ENCODE results near the gene IL13RA2. TPM values are rescaled to one million over a fixed set of nuclear protein-coding genes. Genes with fewer than 3 reads are reported as not detected.

The IL13RA2 gene
- total and polyA plus RNA-seq, 2 donors from 2014 or later = 0.31 to 17.4 TPM

DNA sequence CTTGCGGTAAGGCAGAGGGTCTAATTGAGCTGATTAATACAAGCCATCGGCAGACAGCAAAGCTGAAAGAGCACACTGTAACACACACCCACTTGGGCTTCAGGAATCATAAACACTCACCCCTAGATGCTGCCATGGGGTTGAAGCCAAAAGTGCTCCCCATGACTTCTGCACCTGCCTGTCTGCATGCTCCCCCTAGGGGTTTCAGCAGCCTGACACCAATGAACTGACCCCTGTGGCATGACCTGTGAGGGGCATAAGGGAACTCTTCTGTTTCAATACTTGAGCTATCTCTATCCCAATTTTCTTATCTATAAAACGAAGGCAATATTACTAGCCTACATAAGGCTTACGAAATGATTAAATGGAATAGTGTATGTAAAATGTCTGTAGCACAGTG is 23.0 kb upstream of the IL13RA2 start:
- H3K4me3 ChIP-seq (ENCODE audit: low read length in 3 of 3) = no peak overlapping the region
- no peaks in the 10 kb centered on the region for H3K9me3 ChIP-seq (ENCODE audit: control insufficient read depth in 2 of 3, insufficient read depth in 1 of 3, low read length in 3 of 3)
- H3K9ac ChIP-seq (ENCODE audit: low read length in 3 of 3) = no peak overlapping the region
- H3K27ac ChIP-seq (ENCODE audit: low read depth in 2 of 2, low read length in 2 of 2) = no peak overlapping the region
- H3K4me1 ChIP-seq (ENCODE audit: control insufficient read depth in 2 of 3, insufficient read depth in 2 of 3, low read depth in 1 of 3, low read length in 3 of 3) = no peaks in the 10 kb centered on the region
- FAIRE-seq (no peak), DNase-seq (no peak)
- intact Hi-C loops (cut with DNase I) = no loop called here
- H3K36me3 ChIP-seq (ENCODE audit: control insufficient read depth in 2 of 3, insufficient read depth in 3 of 3, low read length in 3 of 3) = no peaks in the 10 kb centered on the region
- TF ChIP-seq, protein P1, sequence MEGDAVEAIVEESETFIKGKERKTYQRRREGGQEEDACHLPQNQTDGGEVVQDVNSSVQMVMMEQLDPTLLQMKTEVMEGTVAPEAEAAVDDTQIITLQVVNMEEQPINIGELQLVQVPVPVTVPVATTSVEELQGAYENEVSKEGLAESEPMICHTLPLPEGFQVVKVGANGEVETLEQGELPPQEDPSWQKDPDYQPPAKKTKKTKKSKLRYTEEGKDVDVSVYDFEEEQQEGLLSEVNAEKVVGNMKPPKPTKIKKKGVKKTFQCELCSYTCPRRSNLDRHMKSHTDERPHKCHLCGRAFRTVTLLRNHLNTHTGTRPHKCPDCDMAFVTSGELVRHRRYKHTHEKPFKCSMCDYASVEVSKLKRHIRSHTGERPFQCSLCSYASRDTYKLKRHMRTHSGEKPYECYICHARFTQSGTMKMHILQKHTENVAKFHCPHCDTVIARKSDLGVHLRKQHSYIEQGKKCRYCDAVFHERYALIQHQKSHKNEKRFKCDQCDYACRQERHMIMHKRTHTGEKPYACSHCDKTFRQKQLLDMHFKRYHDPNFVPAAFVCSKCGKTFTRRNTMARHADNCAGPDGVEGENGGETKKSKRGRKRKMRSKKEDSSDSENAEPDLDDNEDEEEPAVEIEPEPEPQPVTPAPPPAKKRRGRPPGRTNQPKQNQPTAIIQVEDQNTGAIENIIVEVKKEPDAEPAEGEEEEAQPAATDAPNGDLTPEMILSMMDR (IDR thresholded peaks at IDR 0.05; ENCODE audit: borderline replicate concordance, extremely low read depth, insufficient read depth) = no peak
- no peaks in the 10 kb centered on the region for H3K27me3 ChIP-seq (ENCODE audit: control insufficient read depth, insufficient read depth, low read length)

DNA sequence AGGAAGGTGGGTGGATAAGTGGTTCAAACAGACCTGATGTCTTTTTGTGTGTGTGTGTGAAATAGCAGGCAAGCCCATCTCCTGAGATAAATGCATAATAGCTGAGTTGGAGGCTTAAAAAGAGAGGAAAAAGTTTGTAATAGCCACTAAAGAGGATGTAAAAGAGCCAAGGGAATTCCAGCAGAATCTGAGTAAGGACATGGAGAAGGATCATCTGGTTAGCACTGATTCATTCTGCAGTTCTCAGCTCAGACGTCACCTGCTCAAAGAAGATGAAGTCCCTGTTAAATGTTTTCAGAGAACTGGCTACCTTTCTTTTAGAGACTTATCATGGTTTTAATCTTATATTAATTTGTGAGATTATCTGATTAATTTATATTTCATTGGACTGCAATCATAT is 21.0 kb upstream of the IL13RA2 start:
- FAIRE-seq = no peak
- Histone ChIP-seq H3K27ac (ENCODE audit: low read depth in 2 of 2, low read length in 2 of 2) (no peak overlapping the region), H3K27me3 (ENCODE audit: control insufficient read depth, insufficient read depth, low read length) (no peaks in the 10 kb centered on the region), H3K9ac (ENCODE audit: low read length in 3 of 3) (no peak overlapping the region), H3K36me3 (ENCODE audit: control insufficient read depth in 2 of 3, insufficient read depth in 3 of 3, low read length in 3 of 3) (no peaks in the 10 kb centered on the region), H3K4me3 (ENCODE audit: low read length in 3 of 3) (no peak overlapping the region), H3K4me1 (ENCODE audit: control insufficient read depth in 2 of 3, insufficient read depth in 2 of 3, low read depth in 1 of 3, low read length in 3 of 3) (no peaks in the 10 kb centered on the region), H3K9me3 (ENCODE audit: control insufficient read depth in 2 of 3, insufficient read depth in 1 of 3, low read length in 3 of 3) (no peaks in the 10 kb centered on the region)
- DNase-seq = no peak
- intact Hi-C loops (cut with DNase I) = no loop called here
- TF ChIP-seq, protein P1 (IDR thresholded peaks at IDR 0.05; ENCODE audit: borderline replicate concordance, extremely low read depth, insufficient read depth) = no peak

DNA sequence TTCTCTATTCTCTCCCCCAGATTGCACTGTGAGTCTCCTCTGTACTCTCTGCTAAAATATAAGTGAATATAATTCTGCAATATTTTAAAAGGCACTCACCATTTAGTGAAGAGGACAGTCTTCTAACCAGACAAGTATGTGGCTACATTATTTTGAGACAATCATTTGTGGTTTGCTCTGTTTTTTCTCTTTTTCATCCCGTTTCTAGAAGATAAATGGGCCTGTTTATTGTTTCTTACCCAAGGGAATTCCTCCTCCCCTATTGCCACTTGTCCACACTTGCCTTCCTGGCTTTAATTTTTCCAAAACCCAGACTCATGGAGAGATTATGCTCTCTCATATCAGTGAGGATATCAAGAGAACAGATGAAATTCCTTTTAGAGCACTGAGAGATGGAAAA is 18.6 kb upstream of the IL13RA2 start:
- DNase-seq = no peak
- no peaks in the 10 kb centered on the region for H3K9me3 ChIP-seq (ENCODE audit: control insufficient read depth in 2 of 3, insufficient read depth in 1 of 3, low read length in 3 of 3)
- no peaks in the 10 kb centered on the region for H3K4me1 ChIP-seq (ENCODE audit: control insufficient read depth in 2 of 3, insufficient read depth in 2 of 3, low read depth in 1 of 3, low read length in 3 of 3)
- H3K4me3 ChIP-seq (ENCODE audit: low read length in 3 of 3) = no peak overlapping the region
- no peaks in the 10 kb centered on the region for H3K36me3 ChIP-seq (ENCODE audit: control insufficient read depth in 2 of 3, insufficient read depth in 3 of 3, low read length in 3 of 3)
- TF ChIP-seq, protein P1 (IDR thresholded peaks at IDR 0.05; ENCODE audit: borderline replicate concordance, extremely low read depth, insufficient read depth) = no peak
- no peak for FAIRE-seq
- H3K27ac ChIP-seq (ENCODE audit: low read depth in 2 of 2, low read length in 2 of 2) = no peak overlapping the region
- intact Hi-C loops (cut with DNase I) = no loop called here
- no peak overlapping the region for H3K9ac ChIP-seq (ENCODE audit: low read length in 3 of 3)
- H3K27me3 ChIP-seq (ENCODE audit: control insufficient read depth, insufficient read depth, low read length) = no peaks in the 10 kb centered on the region

DNA sequence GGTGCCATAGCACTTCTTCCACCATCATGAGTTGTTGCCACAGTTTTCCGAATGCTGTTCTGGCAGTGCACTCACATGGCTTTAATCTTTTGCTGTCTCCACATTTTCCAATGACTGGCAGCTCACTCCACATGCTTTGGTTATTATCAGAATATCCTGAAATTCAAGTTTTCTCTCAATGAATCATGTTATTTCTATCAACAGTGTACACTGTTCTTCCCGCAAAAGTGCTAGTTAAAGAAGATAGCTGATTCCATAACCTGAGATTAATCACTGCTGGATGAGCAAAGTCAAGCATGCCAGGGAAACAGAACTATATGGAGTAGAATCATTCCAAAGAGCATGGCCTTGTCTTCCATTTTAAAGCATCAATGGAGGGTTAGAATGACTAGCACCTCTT is 14.6 kb upstream of the IL13RA2 start:
- Histone ChIP-seq H3K27ac (ENCODE audit: low read depth in 2 of 2, low read length in 2 of 2) (no peak overlapping the region), H3K9me3 (ENCODE audit: control insufficient read depth in 2 of 3, insufficient read depth in 1 of 3, low read length in 3 of 3) (no peaks in the 10 kb centered on the region), H3K36me3 (ENCODE audit: control insufficient read depth in 2 of 3, insufficient read depth in 3 of 3, low read length in 3 of 3) (no peaks in the 10 kb centered on the region), H3K4me1 (ENCODE audit: control insufficient read depth in 2 of 3, insufficient read depth in 2 of 3, low read depth in 1 of 3, low read length in 3 of 3) (no peaks in the 10 kb centered on the region), H3K27me3 (ENCODE audit: control insufficient read depth, insufficient read depth, low read length) (no peaks in the 10 kb centered on the region), H3K9ac (ENCODE audit: low read length in 3 of 3) (no peak overlapping the region), H3K4me3 (ENCODE audit: low read length in 3 of 3) (no peak overlapping the region)
- TF ChIP-seq, protein P1 (IDR thresholded peaks at IDR 0.05; ENCODE audit: borderline replicate concordance, extremely low read depth, insufficient read depth) = no peak
- no peak for DNase-seq
- FAIRE-seq = no peak
- intact Hi-C loops (cut with DNase I) = no loop called here
